HFFc6 (cell line): ENCODE data around the gene SGCE. TPM values are rescaled to one million over a fixed set of nuclear protein-coding genes. Genes with fewer than 3 reads are reported as not detected.
A peak's percentile ranks its signal among the peaks of the same experiment; 100 is the strongest.

Experiments
- DNase-seq: peaks from one replicate; pipeline ENCODE4 v3.0.0-alpha.2; 2018
- H3K27ac Mint-ChIP-seq: 2 replicates; pipeline ENCODE4 v1.8.0; 2020; ENCODE audit warnings: mild to moderate bottlenecking, mixed read lengths
- H3K27me3 Mint-ChIP-seq: 2 replicates; pipeline ENCODE4 v1.8.0; 2021; ENCODE audit warnings: mild to moderate bottlenecking, moderate library complexity, mixed read lengths; ENCODE audit not compliant: insufficient read depth
- H3K36me3 Mint-ChIP-seq: 2 replicates; pipeline ENCODE4 v1.8.0; 2021; ENCODE audit warnings: low read depth, mixed read lengths
- H3K4me1 Mint-ChIP-seq: 2 replicates; pipeline ENCODE4 v1.8.0; 2020; ENCODE audit warnings: low read depth, mixed read lengths
- H3K4me3 Mint-ChIP-seq: 2 replicates; pipeline ENCODE4 v1.8.0; 2020; ENCODE audit warnings: mild to moderate bottlenecking, moderate library complexity, mixed read lengths
- H3K9me3 Mint-ChIP-seq: 2 replicates; pipeline ENCODE4 v1.8.0; 2020; ENCODE audit warnings: mild to moderate bottlenecking, mixed read lengths
- CTCF ChIP-seq: fragments of 200-600 bp; sonication (generic); IDR thresholded peaks from 2 replicates; pipeline ENCODE4 v1.5.0; 2021; ENCODE audit warnings: antibody characterized with exemption, mild to moderate bottlenecking
- total RNA-seq, 6 experiments: library from RNA; stranded (reverse); fragmentation: NEBNext Ultra II Directional; extraction: Animal tissue kit (Norgen Biotek cat#: 25700); gene quantifications; 2 replicates in 1 of 6; 3 replicates in 5 of 6; pipeline ENCODE4 v1.2.3, GENCODE V29; 2021

Gene SGCE
- total RNA-seq, 6 experiments from 2014 or later = 30.2 to 52.7 (median 49.0) TPM

GRCh38 chr7:94642838-94643653 lies 12.9 kb downstream of the SGCE start:
- Mint-ChIP-seq H3K27ac (no peak overlapping the region), H3K4me3 (no peak overlapping the region), H3K36me3 (no peaks in the 10 kb centered on the region), H3K9me3 (no peaks in the 10 kb centered on the region), H3K27me3 (no peaks in the 10 kb centered on the region), H3K4me1 (peaks cover 14% of the 10 kb centered on the region)
- no peak for DNase-seq
- no peak for TF ChIP-seq CTCF

GRCh38 chr7:94639384-94639783 lies 16.5 kb downstream of the SGCE start:
- no peaks in the 10 kb centered on the region for H3K36me3 Mint-ChIP-seq

GRCh38 chr7:94635687-94636086 lies 20.2 kb downstream of the SGCE start:
- Mint-ChIP-seq H3K4me3 (no peak overlapping the region), H3K9me3 (no peaks in the 10 kb centered on the region), H3K27ac (no peak overlapping the region), H3K4me1 (peaks cover 31% of the 10 kb centered on the region), H3K27me3 (no peaks in the 10 kb centered on the region), H3K36me3 (no peaks in the 10 kb centered on the region)
- DNase-seq = no peak
- no peak for TF ChIP-seq CTCF

More at GRCh38 chr7:94639384-94639783, 16.5 kb downstream of the SGCE start:
- Mint-ChIP-seq H3K9me3 (no peaks in the 10 kb centered on the region), H3K4me3 (no peak overlapping the region), H3K27ac (no peak overlapping the region), H3K27me3 (no peaks in the 10 kb centered on the region), H3K4me1 (peaks cover 8% of the 10 kb centered on the region)
- DNase-seq = no peak
- TF ChIP-seq CTCF = no peak

GRCh38 chr7:94634502-94634901 lies 21.4 kb downstream of the SGCE start:
- no peak overlapping the region for H3K4me3 Mint-ChIP-seq
- H3K27me3 Mint-ChIP-seq = no peaks in the 10 kb centered on the region
- no peak for DNase-seq
- no peaks in the 10 kb centered on the region for H3K36me3 Mint-ChIP-seq
- peaks cover 33% of the 10 kb centered on the region for H3K4me1 Mint-ChIP-seq
- H3K27ac Mint-ChIP-seq = no peak overlapping the region
- no peak for TF ChIP-seq CTCF
- no peaks in the 10 kb centered on the region for H3K9me3 Mint-ChIP-seq

GRCh38 chr7:94633687-94634086 lies 22.2 kb downstream of the SGCE start:
- H3K4me3 Mint-ChIP-seq = no peak overlapping the region
- peaks cover 33% of the 10 kb centered on the region for H3K4me1 Mint-ChIP-seq
- no peaks in the 10 kb centered on the region for H3K27me3 Mint-ChIP-seq
- no peaks in the 10 kb centered on the region for H3K9me3 Mint-ChIP-seq
- DNase-seq = no peak
- TF ChIP-seq CTCF = no peak
- H3K36me3 Mint-ChIP-seq = no peaks in the 10 kb centered on the region
- H3K27ac Mint-ChIP-seq = 0 out of 2 replicates have a peak overlapping the region, but pooled peaks have one; percentile 90
